ENCODE measurements around the gene GSG1.
"Not testable (repeated sequence)": the region's sequence is repeated elsewhere in the genome, so short reads cannot be mapped to it uniquely, and the experiment has no call there.

GSG1 gene

GRCh38 chr12:13088496-13088895 lies 15.0 kb downstream of the GSG1 start:
- no peak for DNase-seq

- no peak for DNase-seq
Observed at GRCh38 chr12:13087766-13088165, 15.7 kb downstream of the GSG1 start.

GRCh38 chr12:13085968-13086686 lies 17.3 kb downstream of the GSG1 start:
- DNase-seq, result no peak

- DNase-seq, result no peak
Observed at GRCh38 chr12:13084898-13085640, 18.4 kb downstream of the GSG1 start.

- DNase-seq, result not testable (repeated sequence)
Observed at GRCh38 chr12:13083638-13084037, 19.8 kb downstream of the GSG1 start.

GRCh38 chr12:13082861-13083260 lies 20.6 kb downstream of the GSG1 start:
- DNase-seq, result no peak

- DNase-seq, result no peak
Observed at GRCh38 chr12:13080266-13080665, 23.2 kb downstream of the GSG1 start.

- DNase-seq, result no peak
Observed at GRCh38 chr12:13079440-13079906, 24.0 kb downstream of the GSG1 start.

GRCh38 chr12:13075786-13076570 lies 27.5 kb downstream of the GSG1 start:
- no peak for DNase-seq

- no peak for DNase-seq
Observed at GRCh38 chr12:13075118-13075480, 28.4 kb downstream of the GSG1 start.

- no peak for DNase-seq
Observed at GRCh38 chr12:13074396-13075117, 28.9 kb downstream of the GSG1 start.

- DNase-seq, result no peak
Observed at GRCh38 chr12:13073173-13073572, 30.3 kb downstream of the GSG1 start.

GRCh38 chr12:13071305-13072280 lies 31.9 kb downstream of the GSG1 start:
- DNase-seq, result no peak

GRCh38 chr12:13069380-13069779 lies 34.1 kb downstream of the GSG1 start:
- no peak for DNase-seq

GRCh38 chr12:13067322-13067721 lies 36.1 kb downstream of the GSG1 start:
- DNase-seq, result no peak

GRCh38 chr12:13066459-13066858 lies 37.0 kb downstream of the GSG1 start:
- no peak for DNase-seq

- DNase-seq, result no peak
Observed at GRCh38 chr12:13066014-13066413, 37.5 kb downstream of the GSG1 start.

- no peak for DNase-seq
Observed at GRCh38 chr12:13062669-13063068, 40.8 kb downstream of the GSG1 start.

- DNase-seq, result no peak
Observed at GRCh38 chr12:13061377-13061776, 42.1 kb downstream of the GSG1 start.

GRCh38 chr12:13060581-13060980 lies 42.9 kb downstream of the GSG1 start:
- no peak for DNase-seq

GRCh38 chr12:13053617-13054016 lies 49.9 kb downstream of the GSG1 start:
- not testable (repeated sequence) for DNase-seq

GRCh38 chr12:13052421-13052820 lies 51.0 kb downstream of the GSG1 start:
- no peak for DNase-seq

Measured in activated effector memory CD4-positive, alpha-beta T cell treated with Interleukin-2 at 50 U/mL for 16 hours (primary cell).